Tibial nerve (tissue), 4 donors: ENCODE results near the gene KCNK2. TPM values are rescaled to one million over a fixed set of nuclear protein-coding genes. Genes with fewer than 3 reads are reported as not detected.

ENCODE experiments used
- DNase-seq, 2 donors: peaks; one replicate each; pipeline ENCODE4 v3.0.0-alpha.2; 2019; ENCODE audit warnings: low spot score in 2 of 2
- H3K27ac ChIP-seq, 4 donors: fragments of 200-600 bp; sonication (generic) in 3 of 4; one replicate each; pipeline ENCODE4 v1.5.1; 2017 to 2019; ENCODE audit warnings: mild to moderate bottlenecking in 1 of 4
- H3K27me3 ChIP-seq, 2 donors: fragments of 200-600 bp; sonication (generic) in 1 of 2; one replicate each; pipeline versions ENCODE4 v1.5.1 to v1.6.0; 2017 to 2019
- H3K36me3 ChIP-seq, 3 donors: fragments of 200-600 bp; sonication (generic); one replicate each; pipeline ENCODE4 v1.5.1; 2018 to 2019
- H3K4me1 ChIP-seq, 4 donors: fragments of 200-600 bp; sonication (generic) in 3 of 4; one replicate each; pipeline ENCODE4 v1.5.1; 2017 to 2019
- H3K4me3 ChIP-seq, 4 donors: fragments of 200-600 bp; sonication (generic) in 3 of 4; one replicate each; pipeline ENCODE4 v1.5.1; 2017 to 2019; ENCODE audit warnings: mild to moderate bottlenecking in 1 of 4, moderate library complexity in 1 of 4
- H3K9me3 ChIP-seq, 4 donors: fragments of 200-600 bp; sonication (generic) in 3 of 4; one replicate each; pipeline ENCODE4 v1.5.1; 2017 to 2019
- CTCF ChIP-seq, 5 experiments: fragments of 200-600 bp in 3 of 5; fragments of 450-650 bp in 2 of 5; sonication (generic) in 3 of 5; IDR thresholded peaks; one replicate each; pipeline ENCODE4 v1.5.1; 2016 to 2019; ENCODE audit warnings: antibody characterized with exemption in 5 of 5, mild to moderate bottlenecking in 3 of 5, moderate library complexity in 2 of 5
- EP300 ChIP-seq, 2 donors: sonication (generic); formaldehyde crosslinking; IDR thresholded peaks; one replicate each; pipeline ENCODE4 v1.6.1; 2017; ENCODE audit warnings: antibody characterized with exemption in 2 of 2, mild to moderate bottlenecking in 1 of 2
- POLR2A ChIP-seq, 2 donors: fragments of 450-650 bp; IDR thresholded peaks; one replicate each; pipeline ENCODE4 v1.6.1; 2017; ENCODE audit warnings: antibody characterized with exemption in 2 of 2, mild to moderate bottlenecking in 2 of 2, moderate library complexity in 2 of 2
- WGBS, 2 donors: methylation state at CpG; one replicate each; pipeline ENCODE4 v1.1.5; 2018; 5-methylcytosine and 5-hydroxymethylcytosine counted together
- total RNA-seq, 4 donors: library from RNA; depleted of rRNA; stranded (reverse); fragments of >200 nt; gene quantifications; one replicate each; pipeline ENCODE4 v1.1.0, GENCODE V29; 2016

The KCNK2 gene
- total RNA-seq, 4 donors from 2014 or later = 9.4 to 13.7 (median 12.2) TPM

DNA sequence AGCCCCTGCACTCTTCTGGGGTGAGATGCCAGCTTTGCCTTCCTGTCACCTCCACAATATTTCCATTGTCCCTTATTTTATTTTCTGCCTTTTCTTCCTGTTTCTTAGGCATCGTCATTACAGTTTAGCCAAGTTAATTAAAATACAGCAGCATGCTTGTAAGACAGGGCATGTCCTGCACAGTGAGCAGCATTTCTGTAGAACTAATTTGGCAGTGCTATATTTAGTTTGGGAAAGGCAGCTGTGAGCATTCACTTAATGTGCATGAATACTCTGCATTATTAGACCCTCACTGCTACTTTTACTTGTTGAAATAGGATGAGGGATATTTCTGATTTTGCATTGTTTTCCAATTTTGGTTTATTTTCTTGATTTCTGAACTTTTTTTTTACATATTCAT lies 133.3 kb downstream of the KCNK2 start:
- Histone ChIP-seq H3K36me3 (no peaks in the 10 kb centered on the region), H3K9me3 (no peaks in the 10 kb centered on the region), H3K4me3 (no peak overlapping the region), H3K27ac (no peak overlapping the region), H3K27me3 (no peaks in the 10 kb centered on the region), H3K4me1 (no peaks in the 10 kb centered on the region)
- DNase-seq = no peak
- TF ChIP-seq CTCF (IDR thresholded peaks at IDR 0.05) (no peak), EP300 (IDR thresholded peaks at IDR 0.05) (no peak)
- 11 to 31% methylated on average over 1 of the region's 1 CpG for WGBS, 2 donors

GRCh38 chr1:215219372-215219771 lies 136.8 kb downstream of the KCNK2 start:
- no peak for TF ChIP-seq CTCF (IDR thresholded peaks at IDR 0.05)
- TF ChIP-seq EP300 (IDR thresholded peaks at IDR 0.05) = no peak
- no peak for TF ChIP-seq POLR2A (IDR thresholded peaks at IDR 0.05)
- H3K4me1 ChIP-seq = no peaks in the 10 kb centered on the region
- no peaks in the 10 kb centered on the region for H3K36me3 ChIP-seq
- no peak overlapping the region for H3K27ac ChIP-seq
- no peak for DNase-seq
- H3K9me3 ChIP-seq = no peaks in the 10 kb centered on the region
- H3K4me3 ChIP-seq = no peak overlapping the region
- no peaks in the 10 kb centered on the region for H3K27me3 ChIP-seq

- 85 to 95% methylated on average over 4 of the region's 4 CpGs for WGBS, 2 donors
- TF ChIP-seq POLR2A (IDR thresholded peaks at IDR 0.05) (no peak), CTCF (IDR thresholded peaks at IDR 0.05) (no peak), EP300 (IDR thresholded peaks at IDR 0.05) (no peak)
- no peaks in the 10 kb centered on the region for H3K9me3 ChIP-seq
- no peaks in the 10 kb centered on the region for H3K36me3 ChIP-seq
- H3K27ac ChIP-seq = no peak overlapping the region
- no peaks in the 10 kb centered on the region for H3K4me1 ChIP-seq
- no peak overlapping the region for H3K4me3 ChIP-seq
- no peaks in the 10 kb centered on the region for H3K27me3 ChIP-seq
- DNase-seq = no peak
Observed at GRCh38 chr1:215220346-215220745, 137.8 kb downstream of the KCNK2 start.

- DNase-seq = no peak
- Histone ChIP-seq H3K9me3 (no peaks in the 10 kb centered on the region), H3K4me3 (no peak overlapping the region), H3K27me3 (no peaks in the 10 kb centered on the region), H3K27ac (no peak overlapping the region), H3K4me1 (no peaks in the 10 kb centered on the region), H3K36me3 (no peaks in the 10 kb centered on the region)
- 92% methylated on average over 2 of the region's 2 CpGs for WGBS, 2 donors
- TF ChIP-seq POLR2A (IDR thresholded peaks at IDR 0.05) = no peak
- TF ChIP-seq CTCF (IDR thresholded peaks at IDR 0.05) = no peak
- no peak for TF ChIP-seq EP300 (IDR thresholded peaks at IDR 0.05)
Observed at GRCh38 chr1:215226757-215227156, 144.2 kb downstream of the KCNK2 start.

DNA sequence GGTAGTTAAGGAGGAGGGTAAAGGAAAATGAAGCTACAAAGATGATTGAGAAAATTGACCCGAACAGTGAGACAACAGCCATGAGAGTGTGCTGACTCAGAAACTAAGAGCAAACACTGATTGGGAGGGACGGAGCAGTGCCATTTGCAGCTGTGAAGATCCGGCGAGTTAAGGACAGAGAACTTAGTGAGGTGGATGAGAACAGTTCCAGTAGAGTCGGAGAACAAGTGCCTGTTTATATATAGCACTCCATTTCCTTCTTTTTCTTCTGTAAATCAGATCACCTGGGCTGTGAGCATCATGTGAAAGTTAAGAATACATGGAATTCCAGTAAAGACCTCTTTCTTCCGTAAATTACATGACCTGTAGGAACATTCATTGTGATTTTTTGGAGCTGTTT lies 145.7 kb downstream of the KCNK2 start:
- TF ChIP-seq CTCF (IDR thresholded peaks at IDR 0.05) (no peak), EP300 (IDR thresholded peaks at IDR 0.05) (no peak), POLR2A (IDR thresholded peaks at IDR 0.05) (no peak)
- DNase-seq = no peak
- Histone ChIP-seq H3K9me3 (no peaks in the 10 kb centered on the region), H3K27me3 (no peaks in the 10 kb centered on the region), H3K4me1 (no peaks in the 10 kb centered on the region), H3K36me3 (no peaks in the 10 kb centered on the region), H3K27ac (no peak overlapping the region), H3K4me3 (no peak overlapping the region)
- 82 to 88% methylated on average over 6 of the region's 6 CpGs for WGBS, 2 donors
